K562 (cell line): ENCODE measurements around the gene EYA2.

ENCODE experiments used
- CHD2 ChIP-seq: IDR thresholded peaks from 2 replicates; pipeline ENCODE4 v1.6.1; 2011; ENCODE audit warnings: low read depth, low read length
- EZH2 ChIP-seq: IDR thresholded peaks from 2 replicates; pipeline ENCODE4 v1.6.1; 2012; ENCODE audit warnings: low read depth, mild to moderate bottlenecking, inconsistent platforms, low read length, borderline replicate concordance
- HCFC1 ChIP-seq: IDR thresholded peaks from 2 replicates; pipeline ENCODE4 v1.6.1; 2012; ENCODE audit warnings: low read depth, low read length, improper control_type of control experiment
- JUND ChIP-seq, 2 experiments: IDR thresholded peaks; 2 replicates in 1 of 2; 3 replicates in 1 of 2; pipeline ENCODE4 v1.6.1; 2011; ENCODE audit warnings: borderline replicate concordance in 2 of 2, low read depth in 2 of 2, low read length in 2 of 2, improper control_type of control experiment in 1 of 2, missing biosample characterization in 1 of 2, missing genetic modification characterization in 1 of 2, missing genetic modification reagents in 1 of 2
- MYNN ChIP-seq, 2 experiments: sonication (generic); formaldehyde crosslinking in 1 of 2; IDR thresholded peaks; 2 replicates each; pipeline versions ENCODE4 v1.5.0 to v1.6.1; 2016 to 2020; ENCODE audit warnings: antibody characterized with exemption in 1 of 2, missing genetic modification reagents in 1 of 2
- POLR2A ChIP-seq: fragments of 450-650 bp; conservative IDR thresholded peaks from 2 replicates; pipeline ENCODE4 v1.6.1; 2016
- POLR2AphosphoS5 ChIP-seq: IDR thresholded peaks from 2 replicates; pipeline ENCODE4 v1.6.1; 2011; ENCODE audit warnings: mild to moderate bottlenecking, low read depth, low read length, moderate library complexity; ENCODE audit not compliant: control insufficient read depth, insufficient read depth
- RFX5 ChIP-seq: IDR thresholded peaks from 2 replicates; pipeline ENCODE4 v1.6.1; 2011; ENCODE audit warnings: low read depth, mild to moderate bottlenecking, improper control_type of control experiment, low read length
- TCF7L2 ChIP-seq: fragments of 150-350 bp; IDR thresholded peaks from 2 replicates; pipeline ENCODE4 v1.6.1; 2016; ENCODE audit warnings: low read depth, mild to moderate bottlenecking, low read length, moderate library complexity
- TEAD1 ChIP-seq, 2 experiments: fragments of 450-650 bp in 1 of 2; sonication (generic) in 1 of 2; formaldehyde crosslinking; IDR thresholded peaks; 2 replicates each; pipeline versions ENCODE4 v1.4.0 to v1.8.0; 2020 to 2022; ENCODE audit warnings: mild to moderate bottlenecking in 2 of 2, missing genetic modification reagents in 1 of 2
- TFAP4 ChIP-seq: sonication (generic); formaldehyde crosslinking; IDR thresholded peaks from 2 replicates; pipeline ENCODE4 v1.8.0; 2022; ENCODE audit warnings: missing genetic modification reagents, mild to moderate bottlenecking, moderate library complexity, borderline replicate concordance
- THAP12 ChIP-seq: fragments of 250-450 bp; sonication (Bioruptor Pico); IDR thresholded peaks from 2 replicates; pipeline ENCODE4 v1.9.0; 2021; ENCODE audit warnings: mild to moderate bottlenecking, inconsistent platforms
- ZNF354B ChIP-seq: fragments of 250-450 bp; sonication (Bioruptor Pico); IDR thresholded peaks from 2 replicates; pipeline ENCODE4 v1.4.0; 2020
- TF ChIP-seq, protein P1 (sequence below), 3 experiments: IDR thresholded peaks in 2 of 3; conservative IDR thresholded peaks in 1 of 3; 2 replicates each; pipeline ENCODE4 v1.5.1; 2011 to 2012; ENCODE audit warnings: low read length in 3 of 3, mild to moderate bottlenecking in 3 of 3, control low read depth in 2 of 3, improper control_type of control experiment in 1 of 3, inconsistent platforms in 1 of 3, low read depth in 1 of 3, mixed read lengths in 1 of 3, moderate library complexity in 1 of 3; ENCODE audit not compliant: insufficient read depth in 2 of 3

GRCh38 chr20:47164140-47164539 lies 269.5 kb downstream of the EYA2 start:
- TF ChIP-seq JUND (IDR thresholded peaks at IDR 0.05; ENCODE audit: borderline replicate concordance, low read depth, low read length), result no peak
- TF ChIP-seq JUND (tag; IDR thresholded peaks at IDR 0.05; ENCODE audit: borderline replicate concordance, low read depth, low read length), result no peak
- no peak for TF ChIP-seq POLR2AphosphoS5
- TF ChIP-seq TFAP4 (CRISPR knock-in tag), result no peak
- TF ChIP-seq EZH2, result no peak
- no peak for TF ChIP-seq POLR2A
- TF ChIP-seq HCFC1, result no peak
- TF ChIP-seq, protein P1, sequence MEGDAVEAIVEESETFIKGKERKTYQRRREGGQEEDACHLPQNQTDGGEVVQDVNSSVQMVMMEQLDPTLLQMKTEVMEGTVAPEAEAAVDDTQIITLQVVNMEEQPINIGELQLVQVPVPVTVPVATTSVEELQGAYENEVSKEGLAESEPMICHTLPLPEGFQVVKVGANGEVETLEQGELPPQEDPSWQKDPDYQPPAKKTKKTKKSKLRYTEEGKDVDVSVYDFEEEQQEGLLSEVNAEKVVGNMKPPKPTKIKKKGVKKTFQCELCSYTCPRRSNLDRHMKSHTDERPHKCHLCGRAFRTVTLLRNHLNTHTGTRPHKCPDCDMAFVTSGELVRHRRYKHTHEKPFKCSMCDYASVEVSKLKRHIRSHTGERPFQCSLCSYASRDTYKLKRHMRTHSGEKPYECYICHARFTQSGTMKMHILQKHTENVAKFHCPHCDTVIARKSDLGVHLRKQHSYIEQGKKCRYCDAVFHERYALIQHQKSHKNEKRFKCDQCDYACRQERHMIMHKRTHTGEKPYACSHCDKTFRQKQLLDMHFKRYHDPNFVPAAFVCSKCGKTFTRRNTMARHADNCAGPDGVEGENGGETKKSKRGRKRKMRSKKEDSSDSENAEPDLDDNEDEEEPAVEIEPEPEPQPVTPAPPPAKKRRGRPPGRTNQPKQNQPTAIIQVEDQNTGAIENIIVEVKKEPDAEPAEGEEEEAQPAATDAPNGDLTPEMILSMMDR (IDR thresholded peaks at IDR 0.05 in 2 of 3, conservative IDR thresholded peaks at IDR 0.05 in 1 of 3; ENCODE audit: insufficient read depth in 2 of 3, low read depth in 1 of 3, low read length in 3 of 3), result no peak
- TF ChIP-seq MYNN (IDR thresholded peaks at IDR 0.05), result no peak
- TF ChIP-seq MYNN (CRISPR knock-in tag; IDR thresholded peaks at IDR 0.05), result no peak
- TF ChIP-seq ZNF354B (CRISPR knock-in tag), result no peak
- TF ChIP-seq TEAD1 (CRISPR knock-in tag; IDR thresholded peaks at IDR 0.05), result no peak
- no peak for TF ChIP-seq RFX5
- TF ChIP-seq THAP12 (CRISPR knock-in tag), result no peak
- TF ChIP-seq TCF7L2, result no peak
- TF ChIP-seq CHD2, result no peak
